ENCODE results near the gene SGMS1. TPM values are rescaled to one million over a fixed set of nuclear protein-coding genes. Genes with fewer than 3 reads are reported as not detected.
A peak's percentile ranks its signal among the peaks of the same experiment; 100 is the strongest.

Gene SGMS1
- total and polyA plus RNA-seq, 3 donors from 2014 or later, result 30.6 to 90.9 (median 63.2) TPM

DNA sequence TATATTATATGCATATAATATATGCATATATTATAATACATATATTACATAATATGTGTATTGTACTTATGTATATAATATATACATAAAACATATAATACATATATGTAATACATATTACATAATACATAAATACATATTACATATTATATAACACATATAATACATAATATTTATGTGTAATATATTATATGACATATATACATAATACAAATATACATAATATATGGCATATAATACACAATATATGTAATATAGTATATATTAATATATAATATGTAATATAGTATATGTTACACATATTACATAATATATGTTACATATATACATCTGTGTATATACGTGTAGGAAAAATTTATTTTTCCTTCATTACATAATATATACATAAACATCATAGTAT, 63.4 kb downstream of the SGMS1 start:
- Histone ChIP-seq H3K27ac (peak overlapping the region in 1 of 2 donors; percentile 17), H3K4me1 (peaks cover 24% of the 10 kb centered on the region), H3K36me3 (ENCODE audit: low read depth, missing control alignments) (no peaks in the 10 kb centered on the region), H3K9me3 (no peaks in the 10 kb centered on the region), H3K27me3 (no peaks in the 10 kb centered on the region), H3K4me3 (no peak overlapping the region)
- WGBS, 2 donors, result 89 to 96% methylated on average over 1 of the region's 1 CpG
- TF ChIP-seq, protein P1, sequence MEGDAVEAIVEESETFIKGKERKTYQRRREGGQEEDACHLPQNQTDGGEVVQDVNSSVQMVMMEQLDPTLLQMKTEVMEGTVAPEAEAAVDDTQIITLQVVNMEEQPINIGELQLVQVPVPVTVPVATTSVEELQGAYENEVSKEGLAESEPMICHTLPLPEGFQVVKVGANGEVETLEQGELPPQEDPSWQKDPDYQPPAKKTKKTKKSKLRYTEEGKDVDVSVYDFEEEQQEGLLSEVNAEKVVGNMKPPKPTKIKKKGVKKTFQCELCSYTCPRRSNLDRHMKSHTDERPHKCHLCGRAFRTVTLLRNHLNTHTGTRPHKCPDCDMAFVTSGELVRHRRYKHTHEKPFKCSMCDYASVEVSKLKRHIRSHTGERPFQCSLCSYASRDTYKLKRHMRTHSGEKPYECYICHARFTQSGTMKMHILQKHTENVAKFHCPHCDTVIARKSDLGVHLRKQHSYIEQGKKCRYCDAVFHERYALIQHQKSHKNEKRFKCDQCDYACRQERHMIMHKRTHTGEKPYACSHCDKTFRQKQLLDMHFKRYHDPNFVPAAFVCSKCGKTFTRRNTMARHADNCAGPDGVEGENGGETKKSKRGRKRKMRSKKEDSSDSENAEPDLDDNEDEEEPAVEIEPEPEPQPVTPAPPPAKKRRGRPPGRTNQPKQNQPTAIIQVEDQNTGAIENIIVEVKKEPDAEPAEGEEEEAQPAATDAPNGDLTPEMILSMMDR (IDR thresholded peaks at IDR 0.05), result no peak
- TF ChIP-seq POLR2A (IDR thresholded peaks at IDR 0.05), result no peak
- intact Hi-C loops (cut with DNase I; ENCODE audit: low total_unique reads), result no loop called here
- no peak for DNase-seq

DNA sequence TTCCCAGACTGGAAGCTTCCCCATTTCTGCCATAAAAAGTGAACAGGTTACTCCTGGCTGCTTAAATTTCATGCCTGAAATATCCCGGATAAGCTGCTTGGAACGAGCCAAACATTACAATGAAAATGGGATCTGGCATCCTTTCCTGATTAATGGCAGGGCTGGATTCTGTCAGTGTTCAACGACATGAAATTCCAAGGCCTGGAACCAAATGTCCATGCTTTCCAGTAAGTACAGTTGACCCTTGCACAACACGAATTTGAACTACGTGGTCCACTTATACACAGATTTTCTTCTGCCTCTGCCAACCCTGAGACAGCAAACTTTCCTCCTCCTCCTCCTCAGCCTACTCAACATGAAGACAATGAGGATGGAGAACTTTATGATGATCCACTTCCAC, 65.4 kb downstream of the SGMS1 start:
- intact Hi-C loops (cut with DNase I; ENCODE audit: low total_unique reads), result no loop called here
- WGBS, 2 donors, result 26 to 36% methylated on average over 5 of the region's 5 CpGs
- Histone ChIP-seq H3K4me3 (no peak overlapping the region), H3K9me3 (no peaks in the 10 kb centered on the region), H3K27me3 (no peaks in the 10 kb centered on the region), H3K36me3 (ENCODE audit: low read depth, missing control alignments) (no peaks in the 10 kb centered on the region), H3K4me1 (peaks cover 38% of the 10 kb centered on the region), H3K27ac (no peak overlapping the region)
- DNase-seq, result no peak
- TF ChIP-seq, protein P1 (IDR thresholded peaks at IDR 0.05), result no peak
- no peak for TF ChIP-seq POLR2A (IDR thresholded peaks at IDR 0.05)

DNA sequence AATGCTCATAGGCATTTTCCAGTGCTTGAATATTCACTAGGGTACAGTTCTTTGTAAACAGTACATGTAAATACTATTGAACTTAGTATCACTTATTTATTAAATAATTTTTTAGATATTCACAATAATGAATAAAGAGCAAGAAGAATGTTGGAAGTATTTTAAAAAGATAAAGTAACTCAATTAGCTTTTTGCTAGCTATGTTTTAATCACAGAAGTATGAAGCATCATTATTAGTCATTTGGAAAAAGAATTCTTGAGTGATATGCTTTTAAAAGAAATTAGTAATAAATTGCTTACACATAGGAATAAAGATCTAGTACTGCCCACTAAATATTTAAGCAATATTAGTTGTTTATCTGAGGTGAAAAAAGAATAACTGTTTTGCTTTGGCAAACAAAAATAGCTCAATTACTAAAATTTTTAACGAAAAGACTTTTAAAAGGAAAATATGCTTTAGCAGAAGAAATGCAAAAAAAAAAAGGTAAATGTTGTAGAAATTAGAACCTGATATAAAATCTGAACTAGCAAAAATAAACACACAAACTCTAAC, 66.5 kb downstream of the SGMS1 start:
- Histone ChIP-seq H3K4me1 (peaks cover 45% of the 10 kb centered on the region), H3K36me3 (ENCODE audit: low read depth, missing control alignments) (no peaks in the 10 kb centered on the region), H3K27ac (no peak overlapping the region), H3K27me3 (no peaks in the 10 kb centered on the region), H3K4me3 (no peak overlapping the region), H3K9me3 (no peaks in the 10 kb centered on the region)
- intact Hi-C loops (cut with DNase I; ENCODE audit: low total_unique reads), result no loop called here
- 71 to 73% methylated on average over 1 of the region's 1 CpG for WGBS, 2 donors
- TF ChIP-seq, protein P1 (IDR thresholded peaks at IDR 0.05), result no peak
- TF ChIP-seq POLR2A (IDR thresholded peaks at IDR 0.05), result no peak
- DNase-seq, result no peak

DNA sequence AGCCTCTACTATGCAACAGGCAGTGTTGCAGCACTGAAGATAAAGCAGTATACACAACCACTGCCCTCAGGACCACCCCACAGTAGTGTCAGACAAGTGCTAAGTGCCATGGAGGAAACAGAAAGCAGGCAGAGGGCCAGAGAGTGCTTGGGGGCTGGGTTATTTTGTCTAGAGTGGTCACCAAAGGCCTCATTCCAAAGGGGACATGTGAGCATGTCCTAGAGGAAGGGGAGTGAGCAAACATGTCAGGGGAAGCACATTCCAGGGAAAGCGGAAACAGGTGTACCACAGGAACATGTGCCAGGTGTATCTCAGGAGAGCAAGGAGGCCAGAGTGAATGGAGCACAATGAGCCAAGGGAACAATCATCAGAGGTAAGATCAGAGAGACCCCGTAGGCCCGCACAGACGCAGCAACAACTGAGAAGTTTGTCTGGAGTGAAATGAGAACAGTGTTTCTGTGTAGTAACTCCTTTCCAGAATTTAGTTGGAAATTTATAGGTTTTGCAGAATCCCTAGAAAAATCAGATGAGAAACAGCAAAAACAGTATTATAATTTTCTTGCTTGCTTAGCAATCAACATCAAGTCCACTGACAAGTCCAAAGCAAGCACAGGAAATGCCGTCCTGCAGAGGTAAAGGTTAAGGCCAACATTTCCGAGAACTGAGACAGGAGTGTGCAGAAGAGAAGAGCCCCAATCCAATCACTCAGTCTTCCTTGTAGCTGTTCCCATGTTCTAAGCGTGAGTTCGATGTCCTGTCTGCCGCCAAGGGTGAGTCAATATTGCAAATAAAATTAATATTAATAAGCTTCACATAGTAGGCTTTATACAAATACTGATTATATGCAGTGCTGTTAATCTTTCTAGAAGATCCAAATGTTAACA, 67.3 kb downstream of the SGMS1 start:
- no peaks in the 10 kb centered on the region for H3K9me3 ChIP-seq
- H3K36me3 ChIP-seq (ENCODE audit: low read depth, missing control alignments), result no peaks in the 10 kb centered on the region
- H3K4me1 ChIP-seq, result peaks cover 42% of the 10 kb centered on the region
- TF ChIP-seq POLR2A (IDR thresholded peaks at IDR 0.05), result no peak
- TF ChIP-seq, protein P1 (IDR thresholded peaks at IDR 0.05), result no peak
- 81% methylated on average over 9 of the region's 9 CpGs for WGBS, 2 donors
- no peak for DNase-seq
- no peak overlapping the region for H3K4me3 ChIP-seq
- H3K27ac ChIP-seq, result peak overlapping the region; percentile 37 to 68
- intact Hi-C loops (cut with DNase I; ENCODE audit: low total_unique reads), result no loop called here
- H3K27me3 ChIP-seq, result no peaks in the 10 kb centered on the region

All from testis (tissue), 3 donors.